A549 (cell line): ENCODE measurements around the gene RAD51B. TPM values are rescaled to one million over a fixed set of nuclear protein-coding genes. Genes with fewer than 3 reads are reported as not detected.

Source experiments
- ATAC-seq, 2 experiments: fragments of 200-7000 bp in 1 of 2; fragments of >200 bp in 1 of 2; cut with Nextera tagmentation in 1 of 2; cut with Tn5 transposase in 1 of 2; 3 replicates each; pipeline versions ENCODE4 v1.8.0 to v1.9.1; 2018 to 2020; ENCODE audit warnings: mild to moderate bottlenecking in 1 of 2, moderate library complexity in 1 of 2
- CTCF ChIA-PET: fragments of 300-600 bp; sonication (Branson Sonifier 250); formaldehyde crosslinking; extraction: SDS; loops from one replicate; lab custom pipeline; 2021; ENCODE audit warnings: antibody characterized with exemption, inconsistent platforms; lab: Yijun Ruan, JAX
- POLR2A ChIA-PET: fragments of 350-600 bp; formaldehyde crosslinking; extraction: SDS; loops from one replicate; lab custom pipeline; 2021; ENCODE audit warnings: antibody characterized with exemption, inconsistent platforms; lab: Yijun Ruan, JAX
- DNase-seq, 2 experiments: peaks; one replicate each; pipeline versions ENCODE4 v3.0.0 to v3.0.0-alpha.2; 2011 to 2016; ENCODE audit warnings: low read depth in 1 of 2, low spot score in 1 of 2
- FAIRE-seq: peaks from 2 replicates; lab custom pipeline; 2011; peaks lifted over from hg19 to GRCh38; lab: Jason Lieb, UNC
- H3K27ac ChIP-seq, 2 experiments: fragments of >200 bp; sonication (Bioruptor Twin); formaldehyde crosslinking; 3 replicates each; pipeline ENCODE4 v1.5.1; 2016 to 2017
- H3K4me1 ChIP-seq: fragments of >200 bp; sonication (Bioruptor Twin); formaldehyde crosslinking; 3 replicates; pipeline ENCODE4 v1.6.1; 2016
- H3K4me2 ChIP-seq: fragments of >200 bp; sonication (Bioruptor Twin); formaldehyde crosslinking; 3 replicates; pipeline ENCODE4 v1.6.1; 2016
- H3K4me3 ChIP-seq: fragments of >200 bp; sonication (Bioruptor Twin); formaldehyde crosslinking; 3 replicates; pipeline ENCODE4 v1.5.1; 2016
- H3K9me3 ChIP-seq: fragments of >200 bp; sonication (Bioruptor Twin); formaldehyde crosslinking; 3 replicates; pipeline ENCODE4 v1.6.1; 2016
- BHLHE40 ChIP-seq: IDR thresholded peaks from 2 replicates; pipeline ENCODE4 v1.6.1; 2012; ENCODE audit warnings: low read depth, low read length, inconsistent platforms
- CBX2 ChIP-seq: fragments of 200-600 bp; sonication (generic); IDR thresholded peaks from 2 replicates; pipeline ENCODE4 v1.6.1; 2016; ENCODE audit warnings: low read depth, mild to moderate bottlenecking, borderline replicate concordance
- E2F6 ChIP-seq: IDR thresholded peaks from 2 replicates; pipeline ENCODE4 v1.6.1; 2012; ENCODE audit warnings: low read depth, borderline replicate concordance
- EP300 ChIP-seq, 2 experiments: fragments of >200 bp; sonication (Bioruptor Twin); formaldehyde crosslinking; IDR thresholded peaks; 2 replicates in 1 of 2; 3 replicates in 1 of 2; pipeline ENCODE4 v1.6.1; 2016 to 2017
- FOSB ChIP-seq: fragments of 250-450 bp; sonication (Bioruptor Pico); IDR thresholded peaks from 2 replicates; pipeline ENCODE4 v1.5.0; 2020; ENCODE audit warnings: mild to moderate bottlenecking, moderate library complexity
- FOSL2 ChIP-seq, 2 experiments: fragments of 450-650 bp in 1 of 2; fragments of >200 bp in 1 of 2; sonication (Bioruptor Twin) in 1 of 2; formaldehyde crosslinking; IDR thresholded peaks; 2 replicates each; pipeline versions ENCODE4 v1.5.0 to v1.6.1; 2016 to 2020; ENCODE audit warnings: mild to moderate bottlenecking in 1 of 2, moderate library complexity in 1 of 2
- GATA3 ChIP-seq: IDR thresholded peaks from 2 replicates; pipeline ENCODE4 v1.6.1; 2012; ENCODE audit warnings: borderline replicate concordance
- JUN ChIP-seq, 2 experiments: fragments of >200 bp; sonication (Bioruptor Twin); formaldehyde crosslinking; IDR thresholded peaks; 2 replicates in 1 of 2; 3 replicates in 1 of 2; pipeline ENCODE4 v1.6.1; 2016 to 2017
- MAFK ChIP-seq: fragments of 450-650 bp; IDR thresholded peaks from 2 replicates; pipeline ENCODE4 v1.6.1; 2014; ENCODE audit not compliant: partially characterized antibody
- NR3C1 ChIP-seq: fragments of >200 bp; sonication (Bioruptor Twin); formaldehyde crosslinking; IDR thresholded peaks from 3 replicates; pipeline ENCODE4 v1.6.1; 2017
- RAD21 ChIP-seq, 2 experiments: fragments of >200 bp in 1 of 2; sonication (Bioruptor Twin) in 1 of 2; formaldehyde crosslinking in 1 of 2; IDR thresholded peaks in 1 of 2; conservative IDR thresholded peaks in 1 of 2; 2 replicates in 1 of 2; 3 replicates in 1 of 2; pipeline ENCODE4 v1.6.1; 2012 to 2018; ENCODE audit warnings: inconsistent platforms in 1 of 2
- RARB ChIP-seq: fragments of 250-450 bp; sonication (Bioruptor Pico); IDR thresholded peaks from 2 replicates; pipeline ENCODE4 v1.8.0; 2021; ENCODE audit warnings: mild to moderate bottlenecking, moderate library complexity
- RCOR1 ChIP-seq: fragments of 150-350 bp; IDR thresholded peaks from 2 replicates; pipeline ENCODE4 v1.6.1; 2014; ENCODE audit warnings: antibody characterized with exemption, low read length, low read depth
- SMC3 ChIP-seq: fragments of >200 bp; sonication (Bioruptor Twin); formaldehyde crosslinking; IDR thresholded peaks from 3 replicates; pipeline ENCODE4 v1.6.1; 2018; ENCODE audit warnings: inconsistent platforms
- SREBF2 ChIP-seq: fragments of 450-650 bp; IDR thresholded peaks from 2 replicates; pipeline ENCODE4 v1.6.1; 2014; ENCODE audit warnings: mild to moderate bottlenecking, moderate library complexity
- TFCP2L1 ChIP-seq: fragments of 250-450 bp; sonication (Bioruptor Pico); IDR thresholded peaks from 2 replicates; pipeline ENCODE4 v1.5.0; 2021; ENCODE audit warnings: mild to moderate bottlenecking
- ZFP36 ChIP-seq: fragments of 450-650 bp; IDR thresholded peaks from 2 replicates; pipeline ENCODE4 v1.6.1; 2014; ENCODE audit warnings: borderline replicate concordance; ENCODE audit not compliant: partially characterized antibody
- ZNF302 ChIP-seq: fragments of 250-450 bp; sonication (Bioruptor Pico); IDR thresholded peaks from 2 replicates; pipeline ENCODE4 v1.9.0; 2021; ENCODE audit warnings: inconsistent platforms, mild to moderate bottlenecking, moderate library complexity
- WGBS: methylation state at CpG from one replicate; pipeline ENCODE4 v1.1.6; 2017; ENCODE audit errors: missing lambda C conversion rate; 5-methylcytosine and 5-hydroxymethylcytosine counted together
- polyA plus RNA-seq, 4 experiments: library from polyadenylated mRNA; depleted of rRNA in 3 of 4; stranded (reverse); fragments of >200 nt; fragmentation: RNase III in 1 of 4; extraction: RNeasy Plus Mini Kit Qiagen cat#74134 plus additional on column Dnase treatment in 1 of 4; gene quantifications; 2 replicates in 3 of 4; 3 replicates in 1 of 4; pipeline ENCODE4 v1.2.3, GENCODE V29; 2011 to 2017
- TF ChIP-seq, protein P1 (sequence below): fragments of >200 bp; sonication (Bioruptor Twin); formaldehyde crosslinking; IDR thresholded peaks from 2 replicates; pipeline ENCODE4 v1.6.1; 2016
- TF ChIP-seq, protein P2 (sequence below): fragments of 250-450 bp; sonication (Bioruptor Pico); IDR thresholded peaks from 2 replicates; pipeline ENCODE4 v1.5.0; 2020; ENCODE audit warnings: low read depth, mild to moderate bottlenecking, moderate library complexity

Gene RAD51B
- polyA plus RNA-seq, 2 of the 4 experiments (the other 2 are of a cell fraction) = 7.2 to 10.8 TPM

- POLR2A ChIA-PET = no interaction called here
- TF ChIP-seq CBX2 (no peak), RCOR1 (no peak), E2F6 (no peak), JUN (IDR thresholded peaks at IDR 0.05) (no peak), ZNF302 (CRISPR knock-in tag) (no peak), SREBF2 (no peak), EP300 (IDR thresholded peaks at IDR 0.05) (no peak)
- H3K27ac ChIP-seq = peak overlapping the region in 1 of 2 experiments; percentile 62; a peak in 1 of 6 replicates
Measured at GRCh38 chr14:68094752-68095151, 275.2 kb downstream of the RAD51B start.

GRCh38 chr14:68097727-68098126 is 278.1 kb downstream of the RAD51B start:
- ATAC-seq = no peak

More at GRCh38 chr14:68094752-68095151, 275.2 kb downstream of the RAD51B start:
- H3K4me3 ChIP-seq = no peak overlapping the region
- H3K4me2 ChIP-seq = no peak overlapping the region
- peaks cover 14% of the 10 kb centered on the region; the same call in 2 of the 3 replicates for H3K9me3 ChIP-seq
- peaks cover 3% of the 10 kb centered on the region for H3K4me1 ChIP-seq
- CTCF ChIA-PET = interaction anchor here (0.5 to 0.9 kb wide), 2 partner anchors 11 to 150 kb away, joined by 3 read pairs; no protein-coding TSS in a partner anchor
- no peak for ATAC-seq
- WGBS = 78% methylated on average over 1 of the region's 1 CpG
- DNase-seq = no peak
- no peak for FAIRE-seq

DNA sequence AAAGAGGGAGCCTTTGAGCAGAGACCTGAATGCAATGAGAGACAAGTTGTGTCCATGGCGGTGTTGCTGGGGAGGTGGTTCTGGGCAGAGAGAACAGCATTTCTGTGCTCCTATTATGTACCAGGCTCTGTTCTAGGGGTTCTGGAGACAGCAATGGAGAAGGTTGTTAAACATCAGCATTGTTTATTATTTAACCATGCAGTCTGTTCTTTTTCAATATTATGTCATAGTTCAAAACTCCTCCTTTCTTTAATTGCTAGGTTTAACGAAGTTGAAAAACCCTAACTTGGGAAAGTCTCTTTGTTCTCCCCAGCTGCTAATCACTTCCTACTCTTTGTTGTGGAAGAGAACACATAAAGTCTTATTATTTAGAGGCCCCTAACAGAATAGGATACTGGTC is 279.3 kb downstream of the RAD51B start:
- H3K9me3 ChIP-seq = peaks cover 52% of the 10 kb centered on the region
- 86% methylated on average over 2 of the region's 2 CpGs for WGBS
- DNase-seq (no peak), ATAC-seq (no peak), FAIRE-seq (no peak)
- H3K27ac ChIP-seq = no peak overlapping the region
- POLR2A ChIA-PET = no interaction called here
- no peak overlapping the region for H3K4me3 ChIP-seq
- H3K4me1 ChIP-seq = peaks cover 2% of the 10 kb centered on the region; the same call in 1 of the 3 replicates
- no peak overlapping the region for H3K4me2 ChIP-seq
- CTCF ChIA-PET = no interaction called here
- no peak for TF ChIP-seq BHLHE40
- TF ChIP-seq RARB (CRISPR knock-in tag) = no peak
- TF ChIP-seq JUN (IDR thresholded peaks at IDR 0.05) = no peak
- TF ChIP-seq GATA3 = no peak
- TF ChIP-seq SMC3 = no peak
- TF ChIP-seq ZFP36 = no peak
- TF ChIP-seq FOSL2 (IDR thresholded peaks at IDR 0.05) = no peak
- TF ChIP-seq FOSL2 (CRISPR knock-in tag; IDR thresholded peaks at IDR 0.05) = no peak

More at GRCh38 chr14:68097727-68098126, 278.1 kb downstream of the RAD51B start:
- Histone ChIP-seq H3K4me3 (no peak overlapping the region), H3K4me1 (no peaks in the 10 kb centered on the region), H3K4me2 (no peak overlapping the region), H3K27ac (no peak overlapping the region), H3K9me3 (peaks cover 44% of the 10 kb centered on the region)
- WGBS = 73% methylated on average over 3 of the region's 3 CpGs
- POLR2A ChIA-PET = no interaction called here
- CTCF ChIA-PET = no interaction called here
- FAIRE-seq = no peak
- no peak for TF ChIP-seq GATA3
- no peak for TF ChIP-seq E2F6
- TF ChIP-seq BHLHE40 = no peak
- TF ChIP-seq, all 56 proteins: peak for 0
- no peak for DNase-seq

- ChIA-PET CTCF (interaction anchor here (1.7 kb wide), 1 partner anchor 25 kb away, joined by 3 read pairs; no protein-coding TSS in a partner anchor), POLR2A (no interaction called here)
- no peak overlapping the region for H3K27ac ChIP-seq
- no peak overlapping the region for H3K4me3 ChIP-seq
- DNase-seq (no peak), ATAC-seq (no peak), FAIRE-seq (no peak)
- peaks cover 48% of the 10 kb centered on the region for H3K9me3 ChIP-seq
- TF ChIP-seq NR3C1 (no peak), TFCP2L1 (no peak), FOSB (no peak), JUN (IDR thresholded peaks at IDR 0.05) (no peak), RAD21 (conservative IDR thresholded peaks at IDR 0.05 in 1 of 2, IDR thresholded peaks at IDR 0.05 in 1 of 2) (no peak), MAFK (no peak), CBX2 (no peak)
- TF ChIP-seq, protein P1, sequence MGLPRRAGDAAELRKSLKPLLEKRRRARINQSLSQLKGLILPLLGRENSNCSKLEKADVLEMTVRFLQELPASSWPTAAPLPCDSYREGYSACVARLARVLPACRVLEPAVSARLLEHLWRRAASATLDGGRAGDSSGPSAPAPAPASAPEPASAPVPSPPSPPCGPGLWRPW = no peak
- TF ChIP-seq, protein P2, sequence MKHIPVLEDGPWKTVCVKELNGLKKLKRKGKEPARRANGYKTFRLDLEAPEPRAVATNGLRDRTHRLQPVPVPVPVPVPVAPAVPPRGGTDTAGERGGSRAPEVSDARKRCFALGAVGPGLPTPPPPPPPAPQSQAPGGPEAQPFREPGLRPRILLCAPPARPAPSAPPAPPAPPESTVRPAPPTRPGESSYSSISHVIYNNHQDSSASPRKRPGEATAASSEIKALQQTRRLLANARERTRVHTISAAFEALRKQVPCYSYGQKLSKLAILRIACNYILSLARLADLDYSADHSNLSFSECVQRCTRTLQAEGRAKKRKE (CRISPR knock-in tag) = no peak
- 88% methylated on average over 5 of the region's 5 CpGs for WGBS
- no peak overlapping the region for H3K4me2 ChIP-seq
- H3K4me1 ChIP-seq = peaks cover 9% of the 10 kb centered on the region
Measured at GRCh38 chr14:68099495-68100045, 280.0 kb downstream of the RAD51B start.
